HG03342 (cell line): ENCODE results near the gene ST6GALNAC3.
"Not testable (repeated sequence)": the region's sequence is repeated elsewhere in the genome, so short reads cannot be mapped to it uniquely, and the experiment has no call there.

Experiments used
- ATAC-seq: cut with Tn5 transposase; IDR thresholded peaks from one replicate; pipeline ENCODE4 v1.9.1; 2021; ENCODE audit warnings: mild to moderate bottlenecking, moderate library complexity; ENCODE audit not compliant: unreplicated experiment

ST6GALNAC3 gene

DNA sequence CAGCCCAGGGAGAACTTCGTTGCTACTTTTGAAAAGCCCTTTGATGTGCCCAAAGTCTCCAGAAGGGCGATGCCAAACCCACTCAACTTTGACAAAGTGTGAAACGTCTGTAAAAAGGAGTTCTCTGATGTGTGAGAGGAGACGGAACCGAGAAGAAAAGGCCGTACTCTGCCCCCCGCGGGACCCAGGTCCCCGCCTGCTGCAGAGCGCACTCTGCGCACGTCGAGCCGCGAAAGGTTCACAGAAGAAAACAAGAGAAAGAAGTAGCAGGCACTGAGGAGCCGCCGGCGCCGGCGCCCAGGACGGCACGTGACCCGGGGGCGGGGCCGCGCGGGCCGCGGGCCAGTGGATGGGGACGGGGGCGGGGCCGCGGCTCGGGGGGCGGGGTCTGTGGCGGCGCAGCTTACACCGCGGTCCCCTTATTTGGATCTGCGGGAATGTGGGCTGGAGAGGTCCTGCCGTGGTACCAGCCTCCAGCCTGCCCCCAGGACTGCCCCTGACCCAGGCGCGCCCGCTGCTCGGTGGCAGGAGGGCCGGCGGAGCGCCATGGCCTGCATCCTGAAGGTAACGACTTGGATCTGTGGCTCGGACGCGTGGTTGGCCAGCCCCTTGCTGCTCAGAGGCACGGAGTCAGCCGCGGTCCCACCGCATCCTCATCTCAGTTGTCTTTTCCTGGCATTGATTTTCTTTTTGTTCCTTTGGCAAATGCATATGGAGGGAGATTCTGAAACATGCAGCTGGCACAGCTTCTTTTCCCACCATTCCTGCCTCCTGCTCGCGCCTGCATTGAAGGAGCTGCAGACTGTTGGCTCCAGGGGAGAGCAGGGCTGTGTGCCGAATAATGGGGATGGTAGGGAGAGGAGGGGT is at the start of gene ST6GALNAC3:
Gene ST6GALNAC3 (plus strand): TSS at position 426 of the 867 bp plus-strand sequence.
- peak; percentile 83 for ATAC-seq

DNA sequence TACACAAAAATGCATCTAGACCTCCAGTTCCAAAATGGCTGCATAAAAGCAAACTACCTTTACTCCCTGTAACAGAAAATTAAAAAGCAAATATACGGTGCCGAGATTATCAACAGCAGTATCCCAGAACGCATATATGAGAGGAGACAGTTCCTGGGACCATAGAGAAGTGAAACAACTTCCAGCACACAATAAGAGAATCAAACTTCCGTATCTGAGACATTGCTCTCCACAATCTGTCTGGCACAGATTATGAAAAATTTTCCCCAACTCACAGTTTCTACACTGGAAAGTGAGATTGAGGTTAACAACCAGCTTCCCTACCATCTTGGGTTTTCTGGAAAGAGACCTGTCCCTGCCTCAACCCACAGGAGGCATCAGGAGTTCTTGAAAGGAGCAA is 47.2 kb upstream of the ST6GALNAC3 start:
- ATAC-seq: no peak

DNA sequence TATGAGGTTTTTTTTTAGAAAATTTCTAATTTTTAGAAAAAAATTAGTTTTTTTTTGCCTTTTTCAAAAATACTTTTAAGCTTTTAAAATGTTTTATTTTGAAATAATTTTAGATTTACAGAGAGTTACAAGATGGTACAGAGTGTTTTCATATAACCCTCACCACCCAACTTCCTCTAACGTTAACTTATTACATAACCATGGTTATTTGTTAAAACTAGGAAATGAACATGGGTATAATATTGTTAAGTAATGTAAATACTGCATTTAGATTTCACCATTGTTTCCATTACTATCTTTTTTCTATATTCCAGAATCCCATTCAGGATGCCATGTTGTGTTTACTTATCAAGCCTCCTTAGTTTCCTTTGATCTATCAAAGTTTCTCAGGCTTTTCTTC is 45.2 kb upstream of the ST6GALNAC3 start:
- ATAC-seq: no peak

DNA sequence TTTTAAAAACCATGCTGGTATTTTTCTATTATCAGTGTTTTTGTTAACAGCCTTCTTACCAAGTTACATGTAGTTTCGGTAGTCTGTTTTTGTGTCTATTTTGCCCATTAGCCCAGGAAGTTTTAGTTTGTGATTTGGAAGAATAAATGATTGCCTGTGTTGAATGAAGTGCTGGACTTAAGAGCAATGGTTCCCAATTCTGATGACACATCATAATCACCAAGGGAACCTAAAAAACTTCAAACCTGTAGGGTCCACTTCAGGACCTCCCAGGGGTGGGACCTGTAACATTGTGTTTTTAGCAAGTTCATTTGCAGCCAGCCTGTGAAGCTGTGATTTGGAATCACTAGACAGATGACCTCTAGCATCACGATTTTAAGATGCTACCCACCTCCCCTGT is 43.0 kb upstream of the ST6GALNAC3 start:
- ATAC-seq: no peak

DNA sequence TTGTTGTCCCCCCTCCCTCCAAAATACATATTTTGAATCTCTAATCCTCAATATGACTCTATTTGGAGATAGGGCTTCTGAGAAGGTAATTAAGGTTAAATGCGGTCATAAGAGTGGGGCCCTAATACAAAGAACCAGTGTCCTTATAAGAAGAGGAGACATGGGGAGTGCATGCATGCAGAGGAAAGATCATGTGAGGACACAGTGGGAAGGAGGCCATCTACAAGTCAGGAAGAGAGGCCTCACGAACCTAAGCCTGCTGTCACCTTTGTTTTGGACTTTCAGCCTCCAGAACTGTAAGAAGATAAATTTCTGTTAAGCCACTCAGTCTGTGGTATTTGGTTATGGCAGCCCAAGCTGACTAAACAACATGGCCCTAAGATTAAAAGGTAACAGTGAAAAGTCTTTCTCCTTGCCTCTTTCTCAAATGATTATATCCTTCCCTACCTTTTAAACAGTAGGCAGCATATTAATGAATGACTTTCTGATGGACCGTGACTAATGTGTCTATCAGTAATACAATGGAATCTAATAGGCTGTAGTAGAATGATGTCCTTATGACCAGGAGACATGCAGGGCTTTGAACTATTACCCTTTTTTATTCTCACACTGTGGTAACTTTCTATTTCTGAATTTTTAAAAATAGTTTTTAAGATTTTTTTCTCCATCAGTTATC is 40.6 kb upstream of the ST6GALNAC3 start:
- no peak for ATAC-seq

DNA sequence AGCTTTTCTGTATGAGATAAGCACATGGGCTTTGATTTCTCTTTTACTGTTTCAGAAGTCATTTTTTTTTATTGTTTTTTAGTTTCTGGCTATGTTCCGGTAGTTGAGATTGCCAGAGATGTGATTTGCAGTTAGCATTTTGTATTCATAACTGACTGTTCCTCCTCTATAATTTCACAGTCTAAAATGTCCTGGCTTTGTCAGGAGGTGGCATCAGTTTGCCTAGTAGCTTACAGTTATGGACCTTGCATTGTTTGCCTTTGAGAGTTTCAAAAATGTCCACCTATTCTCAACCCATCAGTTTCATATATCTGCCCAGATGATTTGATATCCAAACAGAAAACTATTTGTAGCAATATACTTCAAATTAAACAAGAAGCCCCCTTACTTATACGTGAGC is 39.5 kb upstream of the ST6GALNAC3 start:
- ATAC-seq: no peak

DNA sequence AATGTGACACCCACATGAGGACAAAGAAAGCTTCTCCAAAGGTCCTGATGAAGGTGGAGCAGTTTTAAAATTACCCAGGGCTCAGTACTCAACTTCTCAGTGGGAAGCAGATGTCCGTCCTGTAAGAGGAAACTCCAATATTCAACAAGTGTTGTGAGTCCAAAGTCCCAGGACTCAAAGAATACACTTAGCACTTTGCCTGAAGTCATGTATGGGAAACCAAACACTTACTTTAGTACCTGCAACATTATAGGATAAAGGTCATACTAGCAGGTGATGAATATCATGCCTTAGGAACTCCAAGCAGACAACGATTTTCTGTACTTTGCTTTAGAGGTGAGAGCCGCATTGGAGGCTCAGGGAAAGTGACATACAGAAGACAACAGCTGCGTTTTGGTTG is 37.2 kb upstream of the ST6GALNAC3 start:
- no peak for ATAC-seq

DNA sequence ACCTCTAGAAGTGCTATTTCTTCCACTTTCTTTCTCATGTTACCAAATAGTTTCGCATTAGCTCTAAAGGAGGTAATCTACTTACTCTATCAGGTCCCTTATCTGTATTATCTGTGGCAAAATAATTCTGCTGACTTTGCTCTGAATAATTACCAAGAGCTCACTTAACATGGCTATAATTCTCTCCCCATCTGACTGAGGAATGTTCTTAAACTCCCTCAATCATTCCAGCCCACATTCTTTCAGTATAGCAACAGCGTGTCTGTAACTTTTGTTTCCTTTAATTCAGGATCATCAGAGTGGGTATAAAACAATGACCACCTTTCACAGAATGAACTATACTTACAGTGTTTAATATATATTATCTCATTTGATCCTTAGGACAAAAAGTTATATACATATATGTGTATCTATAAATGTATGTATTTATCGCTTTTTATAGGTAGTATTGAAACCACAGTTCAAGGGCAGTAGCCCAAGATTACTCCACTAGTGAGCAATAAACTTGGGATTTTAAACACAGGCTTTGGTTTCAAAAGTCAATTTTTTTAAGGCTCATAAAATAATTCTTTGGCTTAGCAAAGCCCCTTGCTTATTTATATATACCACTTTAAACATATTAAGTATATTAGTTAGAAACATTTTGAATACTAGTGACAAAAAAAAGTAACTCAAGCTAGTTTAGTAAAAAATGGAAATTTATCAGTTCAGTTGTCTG is 36.1 kb upstream of the ST6GALNAC3 start:
- ATAC-seq: no peak

DNA sequence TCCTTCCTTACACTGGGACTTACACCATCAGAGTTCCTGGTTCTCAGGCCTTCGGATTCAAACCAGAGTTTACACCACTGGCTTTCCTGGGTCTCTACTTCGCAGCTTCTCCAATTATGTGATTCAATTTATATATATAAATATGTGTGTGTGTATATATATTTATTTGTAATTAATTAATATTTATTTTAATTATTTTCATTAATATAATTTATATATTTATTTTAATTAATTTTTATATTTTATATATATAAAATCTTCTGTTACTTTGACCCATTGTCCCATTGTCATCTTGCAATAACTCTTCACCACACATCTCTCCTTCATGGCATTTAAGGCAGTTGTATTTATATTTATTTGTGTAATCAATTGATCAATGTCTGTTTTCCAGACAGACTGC is 28.4 kb upstream of the ST6GALNAC3 start:
- ATAC-seq: no peak

DNA sequence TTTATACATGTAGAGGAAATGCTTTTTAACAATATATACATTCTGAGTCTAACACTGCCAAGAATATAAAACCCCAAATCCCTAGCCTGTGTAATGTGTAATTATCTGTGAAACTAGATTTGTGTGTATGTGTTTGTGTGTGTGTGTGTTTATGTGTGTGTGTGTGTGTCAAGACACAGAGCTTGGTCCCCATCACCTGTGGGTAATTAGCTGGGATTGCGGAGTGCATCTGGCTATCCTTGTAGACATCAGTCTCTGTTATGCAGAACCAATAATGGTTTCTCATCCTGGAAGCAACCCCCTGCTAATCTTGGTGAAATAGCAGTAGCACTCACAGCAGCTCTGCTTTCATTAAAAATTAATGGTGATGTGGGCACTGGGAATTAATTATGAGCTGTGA is 26.3 kb upstream of the ST6GALNAC3 start:
- ATAC-seq: no peak

DNA sequence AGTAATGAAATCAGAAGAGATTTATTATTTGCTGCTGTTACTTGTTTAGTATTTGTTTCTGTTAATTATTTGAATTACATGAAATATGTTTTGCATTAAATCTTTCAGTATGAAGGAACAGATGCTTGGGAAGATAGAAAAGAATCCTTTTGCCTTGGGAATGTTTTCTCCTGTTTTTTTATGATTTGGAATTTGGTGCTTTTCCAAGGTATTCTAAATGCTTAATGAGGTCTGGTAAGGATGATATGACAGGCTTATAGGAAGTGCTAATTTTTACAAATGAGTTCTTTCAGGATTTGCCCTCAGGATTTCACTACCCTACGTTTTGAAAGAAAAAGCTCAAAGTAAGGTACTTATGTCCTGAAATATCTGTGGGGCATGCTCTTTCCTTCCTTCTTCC is 25.6 kb upstream of the ST6GALNAC3 start:
- no peak for ATAC-seq

DNA sequence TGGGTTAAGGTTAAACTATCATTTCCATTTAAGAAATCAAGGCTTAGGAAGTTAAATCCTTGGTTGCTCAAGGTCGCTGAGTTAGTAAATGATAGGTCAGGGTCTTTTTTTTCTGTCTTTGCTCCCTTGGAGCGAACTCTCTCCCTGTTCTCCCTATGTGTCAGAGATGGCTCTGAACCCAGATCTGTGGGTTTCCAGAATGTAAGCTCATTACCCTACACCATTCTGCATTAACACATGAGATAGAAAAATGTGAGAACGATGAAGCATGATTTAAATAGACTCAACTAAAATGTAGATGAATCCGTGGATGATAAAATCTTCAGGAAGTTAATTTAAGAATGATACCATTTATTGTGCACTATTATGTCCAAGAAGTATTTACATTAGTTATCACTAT is 25.0 kb upstream of the ST6GALNAC3 start:
- ATAC-seq: no peak

DNA sequence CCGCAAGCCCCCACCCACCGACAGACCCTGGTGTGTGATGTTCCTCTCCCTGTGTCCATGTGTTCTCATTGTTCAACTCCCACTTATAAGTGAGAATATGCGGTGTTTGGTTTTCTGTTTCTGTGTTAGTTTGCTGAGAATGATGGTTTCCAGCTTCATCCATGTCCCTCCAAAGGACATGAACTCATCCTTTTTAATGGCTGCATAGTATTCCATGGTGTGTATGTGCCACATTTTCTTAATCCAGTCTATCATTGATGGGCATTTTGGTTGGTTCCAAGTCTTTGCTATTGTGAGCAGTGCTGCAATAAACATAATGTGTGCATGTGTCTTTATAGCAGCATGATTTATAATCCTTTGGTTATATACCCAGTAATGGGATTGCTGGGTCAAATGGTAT is 24.5 kb upstream of the ST6GALNAC3 start:
- not testable (repeated sequence) for ATAC-seq

DNA sequence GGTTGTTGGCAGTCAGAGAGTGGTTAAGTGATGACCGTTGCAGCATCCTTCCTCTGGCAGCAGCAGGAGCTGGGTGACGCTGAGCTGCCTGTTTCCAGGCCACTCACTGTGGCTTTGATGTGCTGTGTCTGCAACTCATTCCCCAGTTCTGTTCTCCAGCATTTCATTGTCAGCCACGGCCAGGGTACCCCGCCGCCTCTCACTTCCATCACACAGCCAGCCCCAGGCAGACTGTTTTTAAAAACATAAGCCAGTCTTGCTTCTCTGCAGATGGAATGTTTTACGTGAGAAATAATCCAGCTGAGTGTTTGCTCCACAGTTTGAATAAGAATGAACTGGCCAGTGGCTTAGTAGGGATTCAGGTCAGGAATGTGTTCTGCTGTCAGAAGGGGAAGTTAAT is 21.5 kb upstream of the ST6GALNAC3 start:
- no peak for ATAC-seq

DNA sequence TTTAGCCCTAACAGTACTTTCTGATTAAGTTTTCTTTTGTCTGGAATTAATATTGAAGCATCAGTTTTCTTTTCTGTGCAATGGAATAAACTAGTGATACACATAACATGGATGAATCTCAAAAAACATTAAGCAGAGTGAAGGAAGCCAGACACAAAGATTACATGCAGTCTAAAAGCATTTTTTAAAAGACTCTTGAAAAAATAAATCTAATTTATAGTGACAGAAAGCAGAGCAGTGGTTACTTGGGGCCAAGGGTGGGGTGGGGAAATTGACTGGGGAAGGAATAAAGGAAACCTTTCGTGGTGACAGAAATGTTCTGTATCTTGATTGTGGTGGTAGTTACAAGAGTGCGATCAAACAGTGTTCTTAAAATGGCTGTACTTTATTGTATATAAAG is 20.2 kb upstream of the ST6GALNAC3 start:
- ATAC-seq: no peak

DNA sequence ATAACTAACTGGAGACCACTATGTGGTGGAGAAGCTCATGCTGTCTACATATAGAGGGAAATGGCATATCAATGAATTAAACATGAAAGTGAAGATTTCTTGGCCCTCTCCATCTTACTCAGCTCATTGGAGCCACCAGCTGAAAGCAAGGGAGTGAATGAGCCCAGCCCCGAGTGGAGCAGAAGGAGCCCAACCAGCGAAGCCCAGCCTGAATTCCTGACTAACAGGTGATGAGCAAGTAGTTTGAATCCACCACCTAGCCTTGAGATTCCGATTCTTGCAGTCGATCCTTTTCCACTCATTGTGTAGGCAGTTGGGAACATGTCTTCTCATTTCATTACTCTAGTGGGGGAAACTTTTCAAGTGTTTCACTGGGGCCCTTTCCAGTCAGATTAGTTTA is 18.6 kb upstream of the ST6GALNAC3 start:
- ATAC-seq: no peak

DNA sequence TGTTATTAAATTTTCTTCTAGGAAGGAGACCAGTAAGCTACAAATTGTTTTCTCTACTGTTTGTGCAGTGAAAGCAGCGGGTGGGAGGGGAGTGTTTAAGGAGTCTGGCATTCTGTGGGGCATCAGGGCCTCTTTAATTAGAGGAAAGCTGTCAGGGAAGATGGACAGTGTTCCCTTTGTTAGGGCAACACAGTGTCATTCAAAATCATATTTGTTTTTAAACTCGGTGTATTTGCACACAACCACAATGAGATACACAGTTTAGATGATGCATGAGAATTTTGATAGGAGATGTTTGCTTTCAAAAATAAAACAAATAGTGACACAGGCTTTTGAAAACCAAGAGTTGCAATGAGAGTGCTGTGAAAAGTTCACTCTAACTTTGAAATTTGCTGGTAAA is 15.1 kb upstream of the ST6GALNAC3 start:
- ATAC-seq: no peak

DNA sequence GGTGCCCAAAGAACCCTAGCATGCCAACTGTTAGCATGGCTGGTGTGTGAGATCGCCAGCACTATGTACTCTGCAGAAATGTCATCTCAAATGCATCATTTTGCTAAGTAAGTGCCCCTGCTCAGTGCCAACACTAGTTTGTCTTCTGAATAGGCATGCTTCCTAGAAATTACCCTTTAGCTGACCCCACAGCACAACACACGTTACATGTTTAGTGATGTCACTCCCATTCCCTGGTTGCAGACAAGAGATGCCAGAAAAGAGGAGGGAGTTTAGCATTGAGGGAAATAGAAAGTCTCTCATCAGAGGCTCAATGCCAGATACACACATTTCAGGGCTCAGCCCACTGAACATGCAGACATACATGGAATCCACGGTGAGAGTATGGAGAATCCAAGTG is 9.3 kb upstream of the ST6GALNAC3 start:
- ATAC-seq: no peak

DNA sequence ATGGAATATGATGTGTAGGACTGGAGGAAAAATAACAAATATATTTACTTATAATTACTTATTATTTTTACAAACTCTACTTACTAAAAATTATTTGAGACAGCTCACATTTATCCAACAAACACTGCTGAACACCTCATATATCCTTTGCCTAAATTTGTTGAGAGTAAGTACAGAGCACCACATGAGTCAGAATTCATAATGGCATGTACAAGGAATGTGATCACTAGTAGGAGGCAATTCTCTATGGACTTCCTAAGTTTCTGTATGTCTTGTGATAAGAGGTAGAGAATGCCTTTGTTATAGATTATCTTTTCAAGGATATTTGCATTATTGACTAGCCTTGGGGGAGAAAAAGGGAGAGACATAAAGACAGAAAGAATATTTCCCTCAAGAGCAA is 8.2 kb upstream of the ST6GALNAC3 start:
- ATAC-seq: no peak

DNA sequence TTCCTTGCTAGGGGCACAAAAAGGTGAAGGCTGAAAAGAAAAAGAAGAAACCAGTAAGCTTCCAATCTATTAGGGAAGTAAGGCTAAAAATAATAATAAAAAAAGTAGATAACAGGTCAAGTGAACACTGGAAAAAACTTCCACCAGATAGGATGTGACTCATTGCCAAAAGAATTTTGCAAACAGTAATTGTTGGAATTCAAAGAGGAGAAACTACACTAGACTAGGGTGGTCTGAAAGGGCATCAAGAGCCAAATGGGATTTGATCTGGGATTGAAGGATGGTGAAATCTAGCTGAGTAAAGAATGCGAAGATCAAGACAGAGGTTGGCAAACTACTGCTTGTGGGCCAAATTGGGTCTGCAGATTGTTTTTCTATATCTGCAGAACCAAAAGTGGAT is 6.0 kb upstream of the ST6GALNAC3 start:
- no peak for ATAC-seq

DNA sequence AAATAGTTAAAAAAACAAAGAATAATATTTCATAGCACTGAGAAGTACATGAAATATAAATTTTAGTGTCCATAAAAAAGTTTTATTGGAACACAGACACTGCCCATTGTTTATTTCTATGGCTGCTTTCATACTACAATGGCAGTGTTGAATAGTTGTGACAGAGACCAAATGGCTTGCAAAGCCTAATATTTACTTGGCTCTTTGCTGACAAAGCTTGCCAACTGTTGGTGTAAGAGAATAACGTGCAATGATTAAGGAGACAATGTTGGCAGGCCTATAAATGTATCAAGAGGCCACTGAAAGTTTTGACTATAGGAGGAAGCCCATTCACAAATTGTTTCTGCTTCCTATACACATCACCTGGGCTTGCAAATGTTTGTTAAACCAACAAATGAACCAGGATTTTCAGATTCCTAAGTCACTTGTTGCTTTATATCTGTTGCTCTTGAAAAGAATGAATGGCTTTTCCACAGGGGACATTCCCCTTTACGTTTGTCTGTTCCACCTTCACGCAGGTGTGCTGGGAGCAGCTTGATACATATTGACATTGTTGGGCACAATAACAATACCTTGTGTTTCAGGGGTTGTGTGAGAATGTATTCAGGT is 5.5 kb upstream of the ST6GALNAC3 start:
- ATAC-seq: no peak
